Activated CD4-positive, alpha-beta T cell treated with anti-CD3 and anti-CD28 coated beads for 4 hours (primary cell): Measurements from ENCODE around the gene SLC66A1.

Experiments
- DNase-seq, 2 donors: peaks; one replicate each; pipeline ENCODE4 v3.0.0-alpha.2; 2020

SLC66A1 gene

GRCh38 chr1:19366599-19367536 lies 54.7 kb downstream of the SLC66A1 start:
- no peak for DNase-seq

GRCh38 chr1:19367584-19368041 lies 55.5 kb downstream of the SLC66A1 start:
- no peak for DNase-seq

DNA sequence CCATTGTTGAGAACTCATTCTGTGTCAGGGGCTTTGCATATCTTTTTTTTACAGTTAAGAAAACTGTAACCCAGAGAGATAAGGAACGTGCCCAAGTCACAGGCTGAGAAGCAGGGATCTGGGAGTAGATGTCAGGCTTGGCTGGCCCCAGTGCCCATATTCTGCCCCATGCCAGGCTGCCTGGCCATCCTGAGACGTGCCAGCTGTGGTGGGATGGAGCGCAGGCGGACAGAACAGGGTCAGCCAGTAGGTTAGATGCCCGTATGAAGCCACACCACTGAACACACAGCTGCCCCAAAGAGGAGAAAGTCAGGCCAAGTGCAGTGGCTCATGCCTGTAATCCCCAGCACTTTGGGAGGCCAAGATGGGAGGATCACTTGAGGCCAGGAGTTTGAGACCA lies 55.9 kb downstream of the SLC66A1 start:
- DNase-seq = no peak

DNA sequence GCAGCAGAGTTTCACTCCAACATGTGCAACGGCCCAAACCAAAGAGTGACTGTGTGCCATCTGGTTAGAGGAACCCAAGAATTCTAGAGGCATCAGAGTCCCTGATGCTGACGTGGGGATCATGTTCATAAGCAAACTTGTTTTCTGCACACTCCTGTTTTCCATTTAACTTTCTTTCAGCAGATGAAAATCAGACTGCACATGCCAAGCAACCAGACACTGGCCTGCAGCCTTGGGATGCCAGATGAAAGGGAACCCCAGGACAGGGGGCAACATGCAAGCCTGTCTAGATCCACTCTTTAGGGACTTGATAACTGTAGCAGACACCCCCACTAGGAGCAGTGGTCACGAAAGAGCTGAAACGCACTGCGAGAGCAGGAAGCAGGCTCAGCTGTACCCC lies 56.8 kb downstream of the SLC66A1 start:
- DNase-seq = no peak

DNA sequence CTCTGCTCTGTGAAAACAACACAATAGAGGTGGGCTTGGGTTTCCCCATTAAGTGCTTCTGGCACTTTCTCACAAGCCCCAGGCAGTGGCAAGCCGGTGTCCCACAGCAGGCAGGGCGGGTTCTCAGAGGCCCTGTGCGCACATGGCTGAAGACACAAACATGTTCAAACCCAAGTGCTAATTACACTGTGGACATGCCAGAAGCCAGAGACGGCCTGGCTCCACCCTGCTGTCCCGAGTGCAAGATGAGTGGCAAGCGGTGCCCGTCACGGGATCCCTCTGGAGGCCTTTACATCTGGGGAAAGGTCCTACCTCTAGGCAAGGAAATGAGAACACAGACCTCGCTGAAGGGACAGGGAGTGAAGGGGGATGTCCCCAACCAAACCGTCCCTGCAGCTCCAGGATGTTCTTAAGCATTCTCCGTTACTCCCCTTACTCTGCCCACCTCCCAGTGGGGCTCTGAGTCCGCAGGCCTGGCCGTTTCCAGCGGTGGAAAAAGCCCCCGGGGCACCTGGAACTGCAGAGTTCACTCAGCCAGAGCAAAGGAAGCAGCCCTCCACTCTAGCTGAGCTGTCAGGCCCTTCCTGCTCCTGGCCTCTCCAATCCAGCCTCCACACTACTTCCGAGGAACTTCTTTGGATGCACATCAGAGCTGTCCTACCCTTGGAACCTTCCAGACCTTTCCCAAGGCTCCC lies 57.4 kb downstream of the SLC66A1 start:
- no peak for DNase-seq

DNA sequence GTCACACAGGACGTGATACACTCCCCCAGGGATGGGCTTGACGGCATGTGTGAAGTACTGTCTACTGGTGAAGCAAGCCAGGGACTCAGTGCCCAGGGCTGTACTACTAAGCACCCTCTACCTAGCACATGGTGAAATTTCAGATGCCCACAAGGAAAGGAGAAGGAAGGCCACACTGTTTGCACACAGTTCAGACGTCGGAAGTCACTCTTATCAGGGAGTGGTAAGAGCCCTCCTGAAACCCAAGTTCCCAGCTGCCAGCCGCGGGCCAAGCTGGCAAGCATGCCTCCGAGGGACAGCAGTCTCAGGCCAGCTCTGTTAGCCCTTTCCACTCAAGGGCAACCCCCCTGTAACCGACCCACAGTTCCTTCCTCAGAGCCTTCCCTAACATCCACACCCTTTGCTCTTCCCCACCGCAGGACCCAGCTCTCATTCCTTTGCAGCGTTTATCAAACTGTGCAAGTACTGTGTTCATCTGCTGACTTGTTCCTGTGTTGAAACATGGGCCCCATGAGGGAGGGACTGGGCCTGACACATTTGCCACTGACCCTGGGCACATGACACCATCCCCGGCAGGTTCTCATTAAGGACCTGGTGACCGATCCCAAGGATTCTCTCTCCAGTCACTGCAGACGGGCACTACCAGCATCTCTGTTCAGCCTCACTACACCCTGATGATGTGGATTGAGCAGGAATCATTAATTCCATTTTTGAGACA lies 58.5 kb downstream of the SLC66A1 start:
- DNase-seq = no peak

GRCh38 chr1:19371226-19372135 lies 59.4 kb downstream of the SLC66A1 start:
- DNase-seq = no peak

GRCh38 chr1:19372136-19372514 lies 60.0 kb downstream of the SLC66A1 start:
- DNase-seq = no peak

DNA sequence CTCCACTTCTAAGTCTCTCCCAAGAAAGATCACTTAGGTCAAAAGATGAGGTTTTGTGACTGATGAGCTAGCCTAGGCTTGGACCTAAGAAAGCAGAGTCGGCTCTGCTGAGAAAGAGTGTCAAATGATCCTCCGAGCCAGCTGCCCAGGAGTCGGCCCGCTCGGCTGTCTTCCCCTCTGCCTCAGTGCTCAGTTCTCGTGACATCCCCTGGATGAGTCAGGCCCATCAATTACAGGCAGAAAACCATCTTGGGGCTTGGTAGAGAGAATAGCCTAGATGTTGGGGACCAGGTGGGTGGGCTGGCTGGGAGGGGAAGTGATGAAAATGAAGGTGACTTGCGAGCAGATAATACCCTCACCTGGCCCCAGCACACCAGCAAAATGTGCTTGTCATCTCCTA lies 60.5 kb downstream of the SLC66A1 start:
- DNase-seq = no peak

- no peak for DNase-seq
These were observed 61.3 kb downstream of the SLC66A1 start for GRCh38 chr1:19373211-19374082.

GRCh38 chr1:19374083-19374801 lies 62.1 kb downstream of the SLC66A1 start:
- no peak for DNase-seq

- DNase-seq = no peak
These were observed 62.8 kb downstream of the SLC66A1 start for GRCh38 chr1:19374926-19375325.

DNA sequence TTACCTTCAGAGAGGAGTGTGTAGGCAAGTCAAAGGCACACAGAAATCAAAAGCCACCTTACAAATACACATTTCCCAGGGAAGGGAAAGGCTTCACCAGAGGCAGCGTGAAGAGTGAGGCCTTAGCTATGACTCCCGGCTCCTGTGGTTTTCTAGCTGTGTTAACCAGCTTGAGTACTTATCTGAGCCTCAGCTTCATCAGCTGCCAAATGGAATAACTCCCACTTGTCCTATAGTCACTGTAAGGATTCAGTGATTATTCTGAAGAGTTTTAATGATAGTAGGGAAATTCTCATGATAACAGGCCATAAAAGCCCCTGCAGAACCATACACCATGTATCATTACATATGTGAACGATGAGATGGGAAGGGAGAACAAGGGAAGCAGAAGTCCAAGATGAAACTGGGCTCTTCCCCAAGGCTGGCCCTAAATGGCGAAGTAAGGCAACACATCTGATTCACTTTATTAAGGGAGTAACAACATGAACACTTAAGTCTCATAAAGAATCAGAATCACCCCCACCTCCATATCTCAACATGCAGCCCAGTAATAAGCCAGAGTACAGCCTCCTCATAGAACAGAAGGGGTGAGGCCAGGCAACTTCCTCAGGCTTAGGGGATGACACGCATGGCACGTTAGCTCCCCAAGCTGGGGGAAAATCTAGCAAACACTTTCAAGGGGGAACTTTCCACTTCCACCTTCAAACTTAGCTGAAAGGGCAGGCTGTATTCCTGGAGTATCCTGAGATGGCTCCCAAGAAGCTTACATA lies 63.7 kb downstream of the SLC66A1 start:
- no peak for DNase-seq

DNA sequence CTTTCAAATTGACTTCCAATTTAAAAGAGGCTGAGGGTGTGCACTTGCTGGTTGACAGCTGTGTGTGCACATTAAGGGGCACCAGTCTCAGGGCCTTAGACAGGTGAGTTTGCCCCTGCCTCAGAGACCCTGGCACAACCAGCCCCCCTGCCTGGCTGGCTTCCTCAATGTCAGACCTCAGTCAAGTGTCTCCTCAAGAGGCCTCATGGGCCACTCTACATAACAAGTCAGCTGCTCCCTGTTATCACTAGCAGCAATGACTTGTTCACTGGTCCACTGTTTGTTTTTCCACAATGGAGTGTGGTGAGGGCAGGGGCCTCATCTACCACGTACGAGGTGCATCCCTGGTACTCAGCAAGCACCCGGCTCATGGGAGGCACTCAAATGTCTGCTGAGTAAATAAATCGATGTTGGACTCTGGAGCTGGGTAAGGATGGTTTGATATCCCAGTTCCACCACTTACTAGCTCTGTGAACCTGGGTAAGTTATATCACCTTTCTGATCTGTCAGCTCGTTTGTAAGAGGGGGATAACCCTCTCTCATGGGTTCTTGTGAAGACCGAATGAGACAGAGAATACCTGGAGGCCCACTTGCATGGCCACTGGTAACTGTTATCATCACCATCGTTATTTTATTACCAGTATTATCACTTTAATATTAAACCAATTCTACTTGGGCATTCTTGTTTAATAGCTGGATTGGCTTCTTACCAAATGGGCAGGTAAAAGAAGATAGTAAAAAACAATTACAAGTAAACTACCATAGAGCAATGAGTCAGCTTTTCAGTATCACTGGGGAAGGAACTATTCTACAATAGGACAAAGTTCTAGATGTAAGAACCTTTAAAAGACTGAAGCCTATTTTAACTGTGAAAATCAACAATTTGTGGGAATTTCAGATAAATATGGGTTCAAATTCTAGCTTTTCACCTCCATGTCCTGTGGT lies 64.6 kb downstream of the SLC66A1 start:
- DNase-seq = no peak

GRCh38 chr1:19377812-19378718 lies 65.9 kb downstream of the SLC66A1 start:
- no peak for DNase-seq
